NCI-H524 treated with DMSO at 0.1 percent for 48 hours (cell line): ENCODE measurements around the gene DLG3.
"Not testable (repeated sequence)": the region's sequence is repeated elsewhere in the genome, so short reads cannot be mapped to it uniquely, and the experiment has no call there.

Source experiments
- DNase-seq: peaks from one replicate; lab custom pipeline; 2025; lab: John Stamatoyannopoulos, UW

DLG3 gene

DNA sequence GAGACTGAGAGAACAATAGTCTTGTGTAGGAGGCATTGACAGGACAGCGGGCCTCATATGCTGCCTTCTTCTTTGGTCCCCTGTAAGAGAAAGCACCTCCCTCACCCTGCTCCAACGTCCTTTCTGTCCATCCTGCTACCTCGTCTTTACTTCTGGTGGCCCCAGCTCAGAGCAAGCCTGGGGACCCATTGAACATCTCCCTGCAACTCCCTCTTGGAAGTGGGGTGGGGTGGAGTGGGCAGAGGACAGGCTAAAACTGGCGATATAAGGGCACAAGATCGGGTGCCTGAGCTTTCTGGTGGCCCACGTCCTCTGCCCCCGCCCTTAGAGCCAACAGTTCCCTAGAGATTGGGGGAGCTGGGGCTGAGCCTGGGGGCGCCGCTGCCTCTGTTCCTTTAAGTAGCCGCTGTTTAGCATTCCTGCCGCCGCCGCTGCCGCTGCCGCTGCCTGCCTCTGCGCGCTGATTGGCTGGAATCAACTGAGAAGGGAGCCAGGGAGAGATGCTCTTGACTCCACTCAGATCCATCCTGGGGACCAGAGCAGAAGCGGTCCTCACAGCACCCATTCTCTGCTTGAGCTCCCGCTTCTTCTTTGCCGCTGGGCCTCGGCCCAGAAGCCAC lies at the start of gene DLG3:
TSS of gene DLG3 (plus strand) at position 510 of the 620 bp plus-strand sequence. CDS start 367 bp downstream, outside the sequence.
- DNase-seq = peak; percentile 38

DNA sequence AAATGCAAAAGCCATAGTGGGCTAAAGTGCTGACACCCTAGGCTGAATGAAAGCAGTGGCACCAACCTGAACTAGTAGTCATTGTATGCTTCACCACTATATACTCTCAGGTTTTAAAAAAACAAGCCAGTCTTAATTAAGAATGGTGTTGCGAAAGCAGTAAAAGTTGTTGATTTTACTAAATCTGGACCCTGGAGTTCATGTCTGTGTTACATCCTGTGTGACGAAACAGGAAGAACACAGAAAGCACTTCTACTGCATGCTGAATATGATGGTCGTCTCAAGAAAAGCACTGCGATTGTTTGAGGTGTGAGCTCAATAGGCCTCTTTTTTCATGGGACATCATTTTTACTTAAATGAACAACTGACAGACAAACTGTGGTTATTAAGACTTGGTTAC lies 45.7 kb upstream of the DLG3 start:
- DNase-seq = no peak

DNA sequence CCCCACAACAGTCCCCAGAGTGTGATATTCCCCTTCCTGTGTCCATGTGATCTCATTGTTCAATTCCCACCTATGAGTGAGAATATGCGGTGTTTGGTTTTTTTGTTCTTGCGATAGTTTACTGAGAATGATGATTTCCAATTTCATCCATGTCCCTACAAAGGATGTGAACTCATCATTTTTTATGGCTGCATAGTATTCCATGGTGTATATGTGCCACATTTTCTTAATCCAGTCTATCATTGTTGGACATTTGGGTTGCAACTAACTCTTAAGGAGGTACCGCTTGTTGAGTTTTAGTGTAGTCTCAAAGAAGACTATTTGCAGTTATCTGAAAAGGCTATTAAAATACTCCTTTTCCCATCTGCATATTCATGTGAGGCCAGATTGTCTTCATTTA lies 44.5 kb upstream of the DLG3 start:
- DNase-seq = not testable (repeated sequence)

DNA sequence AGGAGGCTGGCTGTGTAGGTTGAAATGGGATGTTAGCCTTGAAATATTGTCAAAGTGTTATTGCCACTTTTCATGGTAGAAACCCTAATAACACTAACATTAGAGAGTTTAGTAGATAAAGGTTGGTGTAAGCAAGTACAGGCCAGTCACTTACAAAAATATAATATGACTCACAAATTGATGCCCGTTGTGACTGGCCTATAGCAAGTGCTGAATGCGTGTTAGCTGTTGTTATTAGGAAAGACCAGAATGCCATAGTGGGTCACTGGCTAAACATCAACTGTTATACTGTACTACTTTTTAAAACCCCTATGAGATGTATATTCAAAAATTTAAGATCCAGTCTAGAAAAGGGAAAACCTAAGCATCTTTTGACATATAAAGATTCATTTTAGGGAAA lies 41.9 kb upstream of the DLG3 start:
- no peak for DNase-seq

DNA sequence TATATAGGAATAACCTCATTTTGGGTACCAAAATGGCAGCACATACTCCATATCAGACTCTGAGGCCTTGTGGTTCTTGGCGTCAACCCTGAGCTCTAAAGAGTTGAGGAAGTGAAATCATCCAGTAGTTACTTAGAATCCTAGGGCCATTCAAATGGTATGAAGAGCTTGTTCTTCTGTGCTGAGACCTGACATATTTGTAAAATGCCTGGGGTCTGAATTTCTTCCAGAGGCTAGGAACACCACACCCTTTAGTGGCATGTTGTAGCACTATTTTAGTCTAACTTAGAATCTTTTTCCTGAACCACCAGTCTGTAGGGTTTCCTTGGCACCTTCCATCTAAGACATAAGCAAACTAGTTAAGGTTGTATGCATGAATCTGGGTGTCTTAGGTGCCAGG lies 39.6 kb upstream of the DLG3 start:
- no peak for DNase-seq

DNA sequence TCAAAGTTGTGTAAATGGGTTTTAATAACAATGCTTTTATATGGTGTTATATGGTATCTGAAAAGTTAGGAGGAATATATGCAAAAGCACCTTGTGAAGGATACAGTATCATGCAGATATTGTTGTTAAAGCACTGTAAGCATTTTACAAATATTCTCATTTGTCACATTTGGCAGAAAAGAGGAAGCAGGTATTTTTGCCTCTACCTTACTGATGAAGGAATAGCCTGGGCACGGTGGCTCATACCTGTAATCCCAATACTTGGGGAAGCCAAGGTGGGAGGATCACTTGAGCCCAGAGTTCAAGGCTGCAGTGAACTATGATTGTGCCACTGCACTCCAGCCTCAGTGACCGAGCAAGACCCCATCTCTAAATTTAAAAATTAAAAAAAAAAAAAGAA lies 33.7 kb upstream of the DLG3 start:
- DNase-seq = no peak

DNA sequence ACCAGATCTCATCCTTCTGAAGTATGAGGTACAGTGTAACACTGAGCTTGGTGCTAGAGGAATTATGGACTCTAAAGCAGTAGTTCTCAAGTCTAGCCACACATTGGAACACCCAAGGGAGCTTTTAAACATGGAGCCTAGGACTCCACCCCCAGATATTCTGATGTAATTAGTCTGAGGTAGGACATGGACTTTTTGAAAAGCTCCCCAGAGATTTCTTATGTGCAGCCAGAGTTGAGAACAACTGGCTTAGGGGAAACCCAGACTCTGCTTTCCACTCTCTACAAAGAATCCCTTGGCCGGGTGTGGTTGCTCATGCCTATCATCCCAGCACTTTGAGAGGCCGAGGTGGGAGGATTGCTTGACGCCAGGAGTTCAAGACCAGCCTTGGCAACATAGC lies 33.2 kb upstream of the DLG3 start:
- DNase-seq = no peak

DNA sequence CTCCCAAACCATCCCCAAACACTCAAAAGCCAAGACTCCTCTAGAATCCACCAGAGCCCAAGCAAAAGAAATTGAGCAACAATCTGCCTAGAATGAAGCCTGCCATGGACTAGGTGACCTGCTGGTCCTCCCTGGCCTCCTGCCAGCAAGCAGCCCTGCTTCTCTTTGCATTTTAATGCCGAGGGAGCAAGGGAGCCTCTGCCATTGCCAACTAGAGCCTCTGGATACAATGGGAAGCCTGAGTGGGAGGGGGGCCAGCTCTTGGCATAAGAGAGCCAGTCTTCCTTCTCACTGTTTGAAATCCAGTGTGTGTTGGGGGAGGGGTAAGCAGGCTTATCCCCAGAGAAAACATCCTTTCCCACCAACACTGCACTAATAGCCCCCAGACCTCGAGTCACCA lies 23.0 kb upstream of the DLG3 start:
- no peak for DNase-seq

DNA sequence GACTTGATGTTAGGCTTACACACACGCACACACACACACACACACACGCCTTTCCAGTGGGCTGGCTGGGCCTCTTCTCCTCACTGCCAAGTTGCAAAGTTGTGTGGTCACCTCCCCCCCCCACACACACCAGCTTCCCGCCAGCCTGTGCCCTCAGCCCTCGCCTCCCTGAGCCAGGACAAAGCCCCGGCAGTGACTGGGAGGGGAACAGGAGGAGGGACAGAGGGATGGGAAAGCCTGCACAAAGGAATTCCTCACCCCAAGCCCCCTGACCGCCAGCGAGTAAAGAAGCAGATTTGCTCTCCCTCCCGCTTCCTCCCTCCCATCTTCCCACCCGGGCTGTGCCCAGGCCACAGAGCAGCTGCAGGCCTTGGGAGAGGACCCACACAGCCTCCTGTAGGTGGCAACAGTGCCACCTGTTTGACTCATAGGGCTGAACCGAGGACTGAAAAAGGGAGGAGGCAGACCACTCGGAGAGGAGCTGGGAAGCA lies 21.7 kb upstream of the DLG3 start, which contains the start of gene GDPD2:
TSS of gene GDPD2 (plus strand) at position 464 of the 491 bp plus-strand sequence. CDS start 1,671 bp downstream, outside the sequence.
- DNase-seq = no peak

DNA sequence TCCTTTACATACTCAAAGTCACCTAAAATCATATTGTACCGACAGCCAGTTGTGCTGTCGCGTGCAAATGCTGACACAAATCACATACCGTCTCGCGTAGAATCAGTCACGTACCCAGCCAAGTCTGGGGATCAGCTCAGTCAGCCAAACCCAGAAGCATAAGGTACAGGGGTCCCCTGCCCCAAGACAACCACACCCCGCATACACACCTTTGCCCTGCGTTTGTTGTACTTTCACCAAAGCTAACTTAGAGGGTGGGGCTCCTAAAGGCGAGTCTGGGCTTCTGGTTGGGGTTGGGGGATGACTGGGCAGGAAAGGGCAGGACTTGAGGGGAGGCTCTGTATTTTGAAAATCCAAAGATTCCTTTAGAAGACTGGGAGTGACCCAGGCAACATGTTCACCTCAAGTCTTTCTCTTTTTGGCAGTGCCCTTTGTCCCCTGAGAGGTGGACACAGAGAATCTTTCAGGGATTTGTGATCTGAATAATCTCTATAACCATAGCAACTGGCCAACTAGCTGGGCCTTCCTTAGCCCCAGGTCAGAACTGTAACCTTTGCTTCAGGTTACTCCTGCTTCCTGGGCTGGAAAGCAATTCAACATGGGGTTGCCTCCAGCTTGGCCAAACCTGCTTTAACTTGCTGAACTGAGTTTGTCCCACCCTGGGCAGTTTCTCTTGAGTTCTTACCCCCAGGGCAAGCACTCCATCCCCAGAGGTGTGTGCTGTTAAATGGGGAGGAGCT lies 20.5 kb upstream of the DLG3 start:
- DNase-seq = no peak

DNA sequence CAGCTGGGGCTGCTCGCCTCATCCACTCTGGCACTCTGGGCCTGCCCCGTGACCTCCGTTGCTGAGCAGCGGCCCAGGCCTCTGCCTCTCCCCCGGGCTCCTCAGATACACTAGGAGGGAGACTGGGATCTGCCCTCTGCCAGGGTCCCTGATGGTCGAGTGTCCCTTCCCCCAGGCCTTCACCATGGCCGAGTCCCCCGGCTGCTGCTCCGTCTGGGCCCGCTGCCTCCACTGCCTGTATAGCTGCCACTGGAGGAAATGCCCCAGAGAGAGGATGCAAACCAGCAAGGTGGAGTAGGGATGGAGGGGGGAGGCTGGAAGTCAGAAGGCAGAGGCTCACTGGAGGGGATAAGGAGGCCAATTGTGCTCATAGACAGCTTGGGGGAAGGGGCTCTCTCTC lies 19.8 kb upstream of the DLG3 start:
- DNase-seq = no peak

DNA sequence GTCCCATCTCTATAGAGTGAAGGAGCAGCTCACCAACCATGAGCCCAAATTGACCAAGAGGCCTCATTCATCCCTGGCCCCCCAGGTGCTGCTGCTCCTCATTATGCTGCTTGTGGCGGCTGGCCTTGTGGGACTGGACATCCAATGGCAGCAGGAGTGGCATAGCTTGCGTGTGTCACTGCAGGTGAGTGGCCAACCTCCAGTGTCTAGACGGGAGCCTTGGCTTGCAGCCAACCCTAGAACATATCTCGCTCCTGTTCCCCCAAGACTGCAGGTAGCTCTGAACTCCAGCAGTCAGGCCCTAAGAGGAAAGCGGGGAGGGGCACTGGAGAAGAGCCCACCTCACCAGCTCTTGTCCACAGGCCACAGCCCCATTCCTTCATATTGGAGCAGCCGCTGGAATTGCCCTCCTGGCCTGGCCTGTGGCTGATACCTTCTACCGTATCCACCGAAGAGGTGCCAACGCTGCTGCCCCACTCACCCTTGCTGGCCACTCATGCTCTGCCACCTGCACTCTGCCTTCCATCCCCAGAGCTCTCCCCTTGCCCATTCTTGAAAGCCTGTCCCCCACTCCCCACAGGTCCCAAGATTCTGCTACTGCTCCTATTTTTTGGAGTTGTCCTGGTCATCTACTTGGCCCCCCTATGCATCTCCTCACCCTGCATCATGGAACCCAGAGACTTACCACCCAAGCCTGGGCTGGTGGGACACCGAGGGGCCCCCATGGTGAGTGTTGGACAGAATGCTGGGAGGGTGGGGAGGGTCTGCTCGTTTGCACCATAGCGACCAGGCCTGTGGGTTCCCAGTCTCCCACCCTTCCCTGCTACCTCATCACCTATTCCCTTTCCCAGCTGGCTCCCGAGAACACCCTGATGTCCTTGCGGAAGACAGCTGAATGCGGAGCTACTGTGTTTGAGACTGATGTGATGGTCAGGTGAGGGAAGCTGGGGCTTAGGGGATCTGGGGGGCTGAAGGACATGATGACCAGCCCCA lies 18.1 kb upstream of the DLG3 start:
- DNase-seq = no peak

DNA sequence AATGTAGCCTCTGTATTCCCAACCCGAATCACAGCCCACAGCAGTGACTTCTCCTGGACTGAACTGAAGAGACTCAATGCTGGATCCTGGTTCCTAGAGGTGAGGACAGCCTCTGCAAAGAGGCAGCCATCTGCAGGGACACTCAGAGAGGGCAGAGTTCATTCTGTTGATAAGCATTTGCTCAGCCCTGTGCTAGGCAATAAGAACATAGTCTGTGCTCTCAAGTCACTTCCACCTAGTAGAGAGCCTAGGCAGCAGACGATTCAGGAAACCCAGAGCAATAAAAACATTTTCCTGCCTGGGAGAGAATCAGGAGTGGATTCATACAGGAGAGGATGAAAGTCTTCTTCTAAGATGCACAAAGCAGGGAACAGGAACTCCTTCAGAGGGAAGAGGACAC lies 17.3 kb upstream of the DLG3 start:
- no peak for DNase-seq

DNA sequence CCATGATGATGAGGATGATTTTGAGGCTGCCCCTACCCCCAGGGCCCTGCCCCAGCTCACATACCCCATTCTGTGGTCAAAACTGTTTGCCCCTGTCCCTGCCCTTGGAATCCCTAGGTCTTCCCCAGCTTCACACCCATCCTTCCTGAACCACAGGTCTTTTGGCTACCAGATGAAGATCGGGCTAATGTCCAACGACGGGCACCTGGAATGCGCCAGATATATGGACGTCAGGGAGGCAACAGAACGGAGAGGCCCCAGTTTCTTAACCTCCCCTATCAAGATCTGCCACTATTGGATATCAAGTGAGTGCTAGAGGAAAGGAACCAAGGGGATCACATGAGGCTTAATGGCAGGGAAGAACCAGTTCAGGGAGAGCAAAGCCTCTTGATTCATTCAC lies 14.9 kb upstream of the DLG3 start:
- DNase-seq = no peak

DNA sequence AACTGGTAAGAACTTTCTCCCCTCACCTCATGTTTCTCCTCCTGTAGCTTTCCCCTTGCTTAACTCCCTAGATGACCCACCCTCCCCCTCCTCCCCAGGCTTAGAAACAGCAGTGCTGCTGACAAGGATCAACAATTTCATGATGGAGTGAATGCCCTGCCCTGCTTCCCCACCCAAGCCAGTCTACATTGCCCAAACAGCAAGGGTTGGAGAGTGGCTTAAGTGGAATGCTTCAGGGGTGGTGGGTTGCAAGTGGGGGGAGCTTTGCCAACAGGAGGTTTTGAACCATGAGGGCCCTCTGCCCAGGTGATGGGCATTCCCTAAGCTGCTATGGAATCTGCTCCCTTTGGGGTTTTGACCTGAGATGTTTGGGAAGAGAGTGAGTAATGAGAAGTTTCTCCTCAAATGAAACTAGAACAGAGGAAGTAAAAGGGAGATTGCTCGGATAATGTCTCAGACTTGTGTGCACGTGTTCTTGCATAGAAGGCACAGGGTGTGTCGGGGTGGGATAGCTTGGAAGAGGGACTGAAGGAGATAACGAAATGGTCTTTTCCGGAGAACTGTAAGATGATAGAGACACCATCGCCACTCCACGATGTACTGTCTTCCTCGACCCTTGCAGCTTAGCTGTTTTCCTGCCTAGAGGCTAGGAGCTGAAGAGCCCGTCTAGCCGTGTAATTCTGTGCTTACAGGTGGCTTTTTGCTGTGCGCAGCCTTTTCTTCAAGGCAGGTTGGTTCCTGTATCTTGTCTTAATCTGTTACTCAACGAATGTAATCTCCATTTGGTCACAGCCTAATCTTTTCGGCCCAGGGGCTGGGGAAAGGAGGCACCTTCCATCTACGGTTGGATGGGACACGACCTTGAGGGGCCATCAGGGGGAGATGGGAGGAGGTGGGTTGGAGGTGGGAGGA lies 11.4 kb upstream of the DLG3 start:
- DNase-seq = no peak

DNA sequence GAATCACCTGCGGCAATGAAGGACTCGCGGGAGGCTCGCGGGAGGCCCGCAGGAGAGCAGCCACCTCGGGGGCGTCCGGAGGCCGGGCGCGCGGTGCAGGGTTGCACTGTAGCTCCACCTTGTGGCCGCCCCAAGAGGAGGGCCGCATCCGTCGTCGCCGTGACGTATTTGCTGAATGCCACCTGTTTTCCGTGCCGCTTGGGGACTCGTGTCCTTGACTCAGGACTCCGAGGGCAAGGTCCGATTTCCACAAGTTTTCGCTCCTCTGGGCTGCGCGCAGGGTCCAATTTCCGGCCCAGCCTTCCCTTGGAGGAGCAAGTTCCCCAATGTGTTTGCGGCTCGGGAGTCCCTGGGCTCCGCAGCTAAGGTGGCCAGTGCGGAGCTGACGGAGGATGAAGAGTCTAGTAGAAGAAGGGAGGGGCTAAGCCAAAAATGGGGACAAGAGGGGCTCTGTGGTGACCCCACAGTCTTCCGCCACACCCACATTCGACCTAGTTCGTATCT lies 10.7 kb upstream of the DLG3 start:
- DNase-seq = peak; percentile 24

DNA sequence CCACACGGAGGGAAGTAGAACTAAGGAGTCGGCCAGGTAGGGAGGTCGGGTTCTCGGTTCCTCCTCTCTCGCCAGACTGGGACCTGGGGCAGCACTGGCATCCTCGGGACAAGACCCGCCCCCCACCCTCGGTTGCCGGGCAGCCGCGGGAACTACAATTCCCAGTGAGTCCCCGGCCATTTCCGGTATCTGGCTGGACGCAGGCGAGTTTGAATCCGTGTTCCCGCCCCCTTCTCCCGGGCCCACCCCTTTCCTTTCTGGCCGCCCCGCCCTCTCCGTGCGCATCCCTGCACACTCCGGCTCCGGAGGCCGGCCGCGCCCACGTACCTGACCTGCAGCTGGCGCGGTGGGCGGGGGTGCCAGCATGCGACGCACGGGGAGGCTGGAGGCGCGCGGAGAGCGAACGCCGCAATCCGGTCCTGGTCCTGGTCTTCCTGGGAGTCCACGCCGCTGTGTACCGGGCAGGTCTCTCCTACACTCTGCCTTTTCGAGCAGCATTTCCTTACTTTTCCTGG lies 10.2 kb upstream of the DLG3 start:
- peak; percentile 67 for DNase-seq

DNA sequence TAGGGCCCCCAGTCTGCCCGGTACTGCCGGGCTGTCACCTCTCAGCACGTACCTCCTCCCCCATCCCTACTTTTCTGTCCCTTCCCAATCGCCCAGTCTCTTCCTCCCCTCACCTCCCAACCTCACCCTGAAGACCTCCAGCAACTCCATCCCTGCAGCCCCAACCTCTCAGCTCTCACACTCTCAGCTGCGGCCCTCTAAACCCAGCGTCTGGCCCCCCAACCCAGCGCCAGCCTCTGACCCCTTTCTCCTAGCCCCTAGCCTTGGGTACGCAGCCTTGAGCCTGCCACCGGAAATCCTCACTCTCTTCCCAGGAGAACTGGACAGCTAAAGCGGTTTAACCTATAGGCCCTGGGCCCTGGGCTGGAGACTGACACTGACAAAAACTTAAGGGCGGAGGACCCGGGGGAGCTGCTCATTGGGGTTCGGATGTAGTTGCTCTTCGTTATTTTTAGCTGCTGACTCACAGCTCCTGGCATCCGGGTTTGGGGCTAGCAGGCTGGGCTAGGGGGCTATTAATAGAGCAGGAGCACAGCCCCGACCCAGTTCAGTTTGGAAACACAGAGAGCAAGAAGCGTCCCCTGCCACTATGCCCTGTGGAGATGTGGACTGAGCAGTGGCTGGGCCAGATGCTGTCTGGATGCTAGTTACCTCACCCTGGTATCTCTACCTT lies 9.6 kb upstream of the DLG3 start:
- no peak for DNase-seq

DNA sequence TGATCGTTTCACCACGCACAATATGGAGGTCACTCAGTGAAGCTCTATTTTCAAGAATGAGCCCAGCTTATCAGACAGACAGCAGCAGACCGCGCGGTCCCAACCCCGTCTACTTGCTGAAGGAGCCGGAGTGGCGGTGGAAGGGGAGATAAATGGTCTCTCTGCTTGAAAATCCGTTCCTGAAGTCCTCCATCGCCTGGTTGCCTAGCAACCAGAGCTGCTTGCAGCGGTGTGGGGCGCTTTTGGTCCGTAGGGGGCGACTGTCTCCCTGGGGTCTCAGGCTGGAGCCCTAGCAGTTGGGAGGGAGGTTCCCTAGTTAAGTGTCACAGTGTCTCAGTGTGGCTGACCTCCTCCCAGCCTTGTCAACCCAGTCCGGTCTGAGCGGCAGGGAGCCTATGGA lies 8.3 kb upstream of the DLG3 start:
- peak; percentile 57 for DNase-seq

DNA sequence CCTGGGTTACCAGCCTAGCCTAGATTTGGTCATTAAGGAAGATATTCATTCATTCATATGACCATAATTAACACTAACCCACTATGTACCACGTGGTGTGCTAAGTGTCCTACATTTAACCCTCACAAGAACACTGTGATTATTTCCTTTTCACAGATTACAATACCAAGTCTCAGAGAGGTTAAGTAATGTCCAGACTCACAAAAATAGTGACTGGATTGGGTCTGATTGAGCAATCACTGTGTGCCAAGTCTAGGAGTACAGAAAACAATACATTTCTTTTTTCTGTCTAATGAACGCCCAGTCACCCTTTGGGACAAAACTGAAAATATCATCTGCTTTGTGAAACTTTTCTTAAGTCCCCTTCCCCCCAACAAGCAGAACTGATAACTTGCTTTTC lies 7.6 kb upstream of the DLG3 start:
- no peak for DNase-seq
